GM18951 (cell line): ENCODE measurements around the gene ATG9B.

ENCODE experiments used
- POLR2A ChIP-seq: IDR thresholded peaks from 4 replicates; pipeline ENCODE4 v1.6.1; 2011; ENCODE audit warnings: mild to moderate bottlenecking; ENCODE audit not compliant: insufficient read length, insufficient read depth; ENCODE audit errors: extremely low read depth
- in situ Hi-C: fragments of 300-500 bp; cut with MboI; formaldehyde crosslinking; loops from one replicate; pipeline ENCODE4 v1.12.0; 2022; ENCODE audit warnings: low sequenced_read_pairs, mixed read lengths, inconsistent platforms; ENCODE audit not compliant: unreplicated experiment

ATG9B gene

GRCh38 chr7:150968734-150969372, 55.4 kb downstream of the ATG9B start:
- no peak for TF ChIP-seq POLR2A
- in situ Hi-C loops: no loop called here

GRCh38 chr7:150968056-150968733, 56.1 kb downstream of the ATG9B start:
- in situ Hi-C loops: no loop called here
- no peak for TF ChIP-seq POLR2A

GRCh38 chr7:150967349-150967748, 56.9 kb downstream of the ATG9B start:
- no peak for TF ChIP-seq POLR2A
- in situ Hi-C loops: no loop called here

- no peak for TF ChIP-seq POLR2A
- in situ Hi-C loops: no loop called here
These were observed 58.3 kb downstream of the ATG9B start for GRCh38 chr7:150966002-150966401.

GRCh38 chr7:150965273-150965830, 58.9 kb downstream of the ATG9B start:
- in situ Hi-C loops: no loop called here
- no peak for TF ChIP-seq POLR2A
